GM06990 (cell line): Measurements from ENCODE around the gene APBA2.

Experiments used
- DNase-seq: peaks from one replicate; pipeline ENCODE4 v3.0.0-alpha.2; 2011; ENCODE audit not compliant: insufficient read length; ENCODE audit errors: extremely low read depth
- H3K27me3 ChIP-seq: replicated peaks from 2 replicates; pipeline ENCODE4 v1.6.0; 2011; ENCODE audit warnings: low read length; ENCODE audit not compliant: control insufficient read depth, insufficient read depth
- H3K36me3 ChIP-seq: 2 replicates; pipeline ENCODE4 v1.5.1; 2011; ENCODE audit warnings: low read length; ENCODE audit not compliant: control insufficient read depth, insufficient read depth
- H3K4me3 ChIP-seq: replicated peaks from 2 replicates; pipeline ENCODE4 v1.5.1; 2011; ENCODE audit warnings: low read depth, mild to moderate bottlenecking, control low read depth, low read length
- CTCF ChIP-seq: IDR thresholded peaks from 2 replicates; pipeline ENCODE4 v1.5.1; 2011; ENCODE audit warnings: low read length, control low read depth, mild to moderate bottlenecking, inconsistent platforms; ENCODE audit not compliant: insufficient read depth, poor library complexity, severe bottlenecking

Gene APBA2

DNA sequence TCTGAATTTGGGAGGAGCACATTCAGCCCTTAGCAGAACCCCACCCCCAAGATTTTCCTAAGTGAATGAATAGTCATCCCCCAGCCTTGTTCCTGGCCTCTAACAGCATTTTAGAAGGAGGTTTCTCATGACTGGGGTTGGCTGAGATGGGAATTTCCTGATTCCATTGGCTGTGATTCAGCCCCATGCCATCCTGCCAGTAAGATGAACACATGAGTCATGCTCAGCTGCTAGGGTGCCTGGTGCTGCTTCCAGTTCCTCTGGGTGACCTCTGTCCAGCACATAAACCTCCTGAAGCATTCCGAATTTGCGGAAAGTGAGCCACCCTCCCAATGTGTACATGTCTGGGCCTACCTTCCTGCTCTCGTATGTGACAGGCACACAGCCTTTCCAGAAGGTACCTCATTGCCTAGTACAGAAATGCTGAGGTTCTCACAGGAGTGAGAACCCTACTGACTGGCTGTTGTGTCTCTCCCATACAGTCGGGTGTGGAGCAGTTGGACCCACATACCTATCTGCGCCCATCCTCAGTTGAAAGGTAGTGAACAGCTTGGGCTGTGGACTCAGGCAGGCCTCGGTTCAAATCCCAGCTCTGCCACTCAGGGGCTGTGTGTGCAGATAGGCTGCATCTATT, 91.7 kb downstream of the APBA2 start:
- no peak for DNase-seq
- TF ChIP-seq CTCF = no peak
- Histone ChIP-seq H3K36me3 (no peaks in the 10 kb centered on the region), H3K4me3 (no peak overlapping the region), H3K27me3 (peaks cover 2% of the 10 kb centered on the region)

- H3K36me3 ChIP-seq = no peaks in the 10 kb centered on the region
- H3K27me3 ChIP-seq = peaks cover 2% of the 10 kb centered on the region
- no peak for DNase-seq
- no peak for TF ChIP-seq CTCF
- no peak overlapping the region for H3K4me3 ChIP-seq
These were observed 92.2 kb downstream of the APBA2 start for GRCh38 chr15:28978011-28978378.

- Histone ChIP-seq H3K27me3 (peaks cover 2% of the 10 kb centered on the region), H3K4me3 (no peak overlapping the region), H3K36me3 (no peaks in the 10 kb centered on the region)
- no peak for TF ChIP-seq CTCF
- DNase-seq = no peak
These were observed 92.9 kb downstream of the APBA2 start for GRCh38 chr15:28978661-28979060.

GRCh38 chr15:28979208-28979841, 93.6 kb downstream of the APBA2 start:
- no peak overlapping the region for H3K4me3 ChIP-seq
- no peak for DNase-seq
- H3K36me3 ChIP-seq = no peaks in the 10 kb centered on the region
- H3K27me3 ChIP-seq = peaks cover 2% of the 10 kb centered on the region
- TF ChIP-seq CTCF = no peak

DNA sequence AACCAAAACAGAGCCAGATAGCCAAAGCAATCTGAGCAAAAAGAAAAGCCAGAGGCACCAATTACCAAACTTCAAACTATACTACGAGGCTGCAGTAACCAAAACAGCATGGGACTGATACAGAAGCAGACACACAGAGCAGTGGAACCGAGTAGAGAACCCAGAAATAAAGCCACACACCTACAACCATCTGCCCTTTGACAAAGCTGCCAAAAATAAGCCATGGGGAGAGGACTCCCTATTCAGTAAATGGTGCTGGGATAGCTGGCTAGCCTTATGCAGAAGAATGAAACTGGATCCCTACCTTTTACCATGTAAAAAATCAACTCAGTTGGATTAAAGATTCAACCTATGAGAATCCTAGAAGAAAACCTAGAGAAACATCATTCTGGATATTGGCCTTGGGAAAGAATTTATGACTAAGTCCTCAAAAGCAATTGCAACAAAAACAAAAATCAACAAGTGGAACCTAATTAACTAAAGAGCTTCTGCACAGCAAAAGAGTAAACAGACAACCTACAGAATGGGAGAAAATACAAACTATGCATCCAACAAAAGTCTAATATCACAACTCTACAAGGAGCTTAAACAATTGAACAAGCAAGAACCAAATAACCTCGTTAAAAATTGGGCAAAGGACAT, 95.1 kb downstream of the APBA2 start:
- Histone ChIP-seq H3K36me3 (no peaks in the 10 kb centered on the region), H3K4me3 (no peak overlapping the region), H3K27me3 (peaks cover 2% of the 10 kb centered on the region)
- TF ChIP-seq CTCF = no peak
- DNase-seq = no peak
